Measurements from ENCODE around the gene BACE2. TPM values are rescaled to one million over a fixed set of nuclear protein-coding genes. Genes with fewer than 3 reads are reported as not detected.
A peak's percentile ranks its signal among the peaks of the same experiment; 100 is the strongest.

BACE2 gene
- polyA plus RNA-seq, 2 donors: 20.4 to 23.2 TPM

DNA sequence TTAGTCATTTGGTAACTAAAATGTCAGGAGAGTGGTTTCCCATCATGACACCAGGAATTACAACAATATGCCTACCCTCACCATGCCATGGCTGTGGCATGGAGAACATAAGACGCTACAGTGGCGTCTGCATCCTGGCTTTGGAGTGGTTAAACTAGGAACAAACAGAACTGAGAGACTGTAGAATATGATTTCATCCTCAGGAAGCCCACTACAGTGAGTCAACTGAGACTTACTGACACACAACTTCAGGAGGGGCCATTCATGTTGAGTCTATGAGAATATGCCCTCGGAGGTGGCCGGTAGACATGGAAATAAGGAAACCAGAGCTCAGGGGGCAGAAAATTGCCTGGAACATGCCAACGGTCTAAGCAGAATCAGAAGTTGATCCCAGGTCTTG lies 5.9 kb upstream of the BACE2 start:
- no peaks in the 10 kb centered on the region for H3K36me3 ChIP-seq (ENCODE audit: control insufficient read depth in 2 of 2, insufficient read depth in 2 of 2, low read length in 1 of 2)
- no peaks in the 10 kb centered on the region for H3K9me3 ChIP-seq (ENCODE audit: control insufficient read depth in 2 of 2, insufficient read depth in 1 of 2, low read depth in 1 of 2, low read length in 1 of 2)
- H3K4me1 ChIP-seq (ENCODE audit: control insufficient read depth in 2 of 2, insufficient read depth in 2 of 2, low read length in 1 of 2): peaks cover 0 to 3% of the 10 kb centered on the region in 2 donors
- no peak overlapping the region for H3K4me3 ChIP-seq (ENCODE audit: low read depth in 1 of 2, low read length in 2 of 2)
- WGBS, 2 donors: 87 to 96% methylated on average over 5 of the region's 5 CpGs
- no peaks in the 10 kb centered on the region for H3K27me3 ChIP-seq (ENCODE audit: control insufficient read depth in 1 of 2, insufficient read depth in 2 of 2, low read length in 2 of 2)
- no peak overlapping the region for H3K27ac ChIP-seq (ENCODE audit: low read depth in 2 of 2, low read length in 1 of 2)

DNA sequence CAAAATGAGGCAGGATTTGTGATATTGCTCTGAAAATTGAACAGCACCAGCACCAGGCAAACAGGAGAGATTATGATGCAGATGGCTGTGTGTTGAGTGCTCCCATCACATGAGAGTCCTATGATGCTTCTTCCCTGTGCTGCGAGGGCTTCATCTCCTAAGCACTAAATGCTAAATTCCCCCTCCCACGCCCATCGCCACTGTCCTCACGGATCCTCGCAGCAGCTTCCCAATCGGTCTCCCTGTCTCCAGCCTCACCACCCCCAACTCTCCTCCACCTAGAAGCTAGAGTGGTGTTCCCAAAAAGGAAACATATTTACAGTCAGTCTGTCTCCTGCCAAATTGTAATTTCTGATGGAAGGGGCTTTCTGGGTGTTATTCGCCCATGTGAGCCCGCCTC lies 4.9 kb upstream of the BACE2 start:
- H3K9me3 ChIP-seq (ENCODE audit: control insufficient read depth in 2 of 2, insufficient read depth in 1 of 2, low read depth in 1 of 2, low read length in 1 of 2): no peaks in the 10 kb centered on the region

DNA sequence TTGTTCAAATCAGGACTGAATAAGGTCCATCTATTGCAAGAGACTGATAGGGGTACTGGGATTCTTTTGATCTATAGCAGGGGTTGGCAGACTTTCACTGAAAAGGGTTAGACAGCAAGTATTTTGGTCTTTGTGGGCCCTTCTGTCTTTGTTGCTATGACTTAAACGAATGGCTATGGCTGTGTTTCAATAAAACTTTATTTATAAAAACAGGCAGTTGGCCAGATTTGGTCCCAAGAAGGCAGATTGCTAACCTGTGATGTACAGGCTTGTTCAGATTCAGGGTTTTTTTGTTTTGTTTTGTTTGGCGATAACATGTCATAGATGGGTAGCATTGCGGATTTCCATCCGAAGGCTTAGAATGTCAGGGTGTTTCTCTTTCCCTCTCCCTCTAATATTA lies 3.9 kb upstream of the BACE2 start:
- H3K27me3 ChIP-seq (ENCODE audit: control insufficient read depth in 1 of 2, insufficient read depth in 2 of 2, low read length in 2 of 2): no peaks in the 10 kb centered on the region
- WGBS, 2 donors: 89 to 94% methylated on average over 4 of the region's 4 CpGs
- H3K4me3 ChIP-seq (ENCODE audit: low read depth in 1 of 2, low read length in 2 of 2): no peak overlapping the region
- no peaks in the 10 kb centered on the region for H3K36me3 ChIP-seq (ENCODE audit: control insufficient read depth in 2 of 2, insufficient read depth in 2 of 2, low read length in 1 of 2)
- H3K9me3 ChIP-seq (ENCODE audit: control insufficient read depth in 2 of 2, insufficient read depth in 1 of 2, low read depth in 1 of 2, low read length in 1 of 2): no peaks in the 10 kb centered on the region
- no peak overlapping the region for H3K27ac ChIP-seq (ENCODE audit: low read depth in 2 of 2, low read length in 1 of 2)
- H3K4me1 ChIP-seq (ENCODE audit: control insufficient read depth in 2 of 2, insufficient read depth in 2 of 2, low read length in 1 of 2): peaks cover 0 to 3% of the 10 kb centered on the region in 2 donors

More for the DNA sequence above, 4.9 kb upstream of the BACE2 start:
- Histone ChIP-seq H3K27ac (ENCODE audit: low read depth in 2 of 2, low read length in 1 of 2) (no peak overlapping the region), H3K4me1 (ENCODE audit: control insufficient read depth in 2 of 2, insufficient read depth in 2 of 2, low read length in 1 of 2) (peaks cover 0 to 3% of the 10 kb centered on the region in 2 donors), H3K4me3 (ENCODE audit: low read depth in 1 of 2, low read length in 2 of 2) (no peak overlapping the region), H3K36me3 (ENCODE audit: control insufficient read depth in 2 of 2, insufficient read depth in 2 of 2, low read length in 1 of 2) (no peaks in the 10 kb centered on the region), H3K27me3 (ENCODE audit: control insufficient read depth in 1 of 2, insufficient read depth in 2 of 2, low read length in 2 of 2) (no peaks in the 10 kb centered on the region)
- WGBS, 2 donors: 92 to 94% methylated on average over 8 of the region's 8 CpGs

DNA sequence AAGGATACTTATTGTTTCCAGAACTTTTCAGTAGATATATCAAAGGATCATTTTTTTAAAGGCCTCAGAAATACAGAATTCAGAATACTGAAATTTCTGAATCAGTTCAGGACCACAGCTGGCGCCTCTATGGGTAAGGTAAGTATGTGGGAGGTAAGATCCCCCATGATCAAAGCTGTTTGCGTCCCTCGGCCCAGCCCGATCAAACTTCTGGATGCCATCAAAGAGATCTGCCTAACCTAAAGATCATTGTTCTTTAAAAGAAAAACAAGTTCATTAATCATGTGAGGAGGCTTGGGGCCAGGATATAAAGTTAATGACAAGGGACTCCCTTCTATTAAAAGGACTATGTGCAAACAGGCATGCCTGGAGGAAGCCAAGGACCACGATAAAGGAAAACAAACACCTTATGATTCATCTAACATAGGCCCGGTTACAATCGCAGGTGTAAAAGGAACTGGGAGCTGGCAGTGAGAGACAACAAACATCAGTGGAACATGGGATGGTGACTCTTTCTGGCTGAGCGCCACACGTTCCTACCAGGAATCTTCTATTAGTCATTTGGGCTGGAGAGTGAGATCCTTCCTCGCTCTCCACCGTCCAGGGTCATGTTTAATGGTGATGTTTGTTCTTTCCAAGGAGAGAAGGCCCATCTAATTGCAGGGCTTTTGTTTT lies 2.8 kb upstream of the BACE2 start:
- Histone ChIP-seq H3K4me3 (ENCODE audit: low read depth in 1 of 2, low read length in 2 of 2) (no peak overlapping the region), H3K9me3 (ENCODE audit: control insufficient read depth in 2 of 2, insufficient read depth in 1 of 2, low read depth in 1 of 2, low read length in 1 of 2) (no peaks in the 10 kb centered on the region), H3K27me3 (ENCODE audit: control insufficient read depth in 1 of 2, insufficient read depth in 2 of 2, low read length in 2 of 2) (no peaks in the 10 kb centered on the region), H3K4me1 (ENCODE audit: control insufficient read depth in 2 of 2, insufficient read depth in 2 of 2, low read length in 1 of 2) (peaks cover 0 to 6% of the 10 kb centered on the region in 2 donors), H3K36me3 (ENCODE audit: control insufficient read depth in 2 of 2, insufficient read depth in 2 of 2, low read length in 1 of 2) (no peaks in the 10 kb centered on the region), H3K27ac (ENCODE audit: low read depth in 2 of 2, low read length in 1 of 2) (peak overlapping the region; percentile 40 to 74)
- 44 to 52% methylated on average over 11 of the region's 11 CpGs for WGBS, 2 donors

DNA sequence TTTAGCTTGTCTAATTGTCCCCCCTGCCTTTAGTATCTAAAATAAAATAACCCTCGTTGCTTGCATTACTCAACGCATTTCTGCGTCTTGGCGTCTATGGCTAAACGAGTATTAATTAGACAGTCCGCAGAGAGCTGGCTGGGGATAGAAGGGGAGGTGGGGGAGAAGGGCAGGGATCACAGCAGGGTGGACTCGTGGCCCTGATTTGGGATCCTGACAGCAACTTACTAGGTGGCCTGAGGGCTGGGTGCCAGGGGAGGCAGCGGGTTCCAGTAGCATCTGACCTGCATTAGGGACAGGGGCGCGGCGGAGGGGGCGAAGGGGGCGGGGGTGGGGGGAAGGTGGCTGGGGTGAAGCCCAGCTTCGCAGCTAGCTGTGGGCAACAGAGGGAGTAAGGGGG lies 1.1 kb upstream of the BACE2 start:
- Histone ChIP-seq H3K4me3 (ENCODE audit: low read depth in 1 of 2, low read length in 2 of 2) (peak overlapping the region; percentile 73 to 94), H3K9me3 (ENCODE audit: control insufficient read depth in 2 of 2, insufficient read depth in 1 of 2, low read depth in 1 of 2, low read length in 1 of 2) (no peaks in the 10 kb centered on the region), H3K27me3 (ENCODE audit: control insufficient read depth in 1 of 2, insufficient read depth in 2 of 2, low read length in 2 of 2) (no peaks in the 10 kb centered on the region), H3K4me1 (ENCODE audit: control insufficient read depth in 2 of 2, insufficient read depth in 2 of 2, low read length in 1 of 2) (peaks cover 0 to 10% of the 10 kb centered on the region in 2 donors), H3K27ac (ENCODE audit: low read depth in 2 of 2, low read length in 1 of 2) (peak overlapping the region in 1 of 2 donors; percentile 92), H3K36me3 (ENCODE audit: control insufficient read depth in 2 of 2, insufficient read depth in 2 of 2, low read length in 1 of 2) (no peaks in the 10 kb centered on the region)
- 16 to 19% methylated on average over 8 to 14 of the region's 14 CpGs for WGBS, 2 donors

DNA sequence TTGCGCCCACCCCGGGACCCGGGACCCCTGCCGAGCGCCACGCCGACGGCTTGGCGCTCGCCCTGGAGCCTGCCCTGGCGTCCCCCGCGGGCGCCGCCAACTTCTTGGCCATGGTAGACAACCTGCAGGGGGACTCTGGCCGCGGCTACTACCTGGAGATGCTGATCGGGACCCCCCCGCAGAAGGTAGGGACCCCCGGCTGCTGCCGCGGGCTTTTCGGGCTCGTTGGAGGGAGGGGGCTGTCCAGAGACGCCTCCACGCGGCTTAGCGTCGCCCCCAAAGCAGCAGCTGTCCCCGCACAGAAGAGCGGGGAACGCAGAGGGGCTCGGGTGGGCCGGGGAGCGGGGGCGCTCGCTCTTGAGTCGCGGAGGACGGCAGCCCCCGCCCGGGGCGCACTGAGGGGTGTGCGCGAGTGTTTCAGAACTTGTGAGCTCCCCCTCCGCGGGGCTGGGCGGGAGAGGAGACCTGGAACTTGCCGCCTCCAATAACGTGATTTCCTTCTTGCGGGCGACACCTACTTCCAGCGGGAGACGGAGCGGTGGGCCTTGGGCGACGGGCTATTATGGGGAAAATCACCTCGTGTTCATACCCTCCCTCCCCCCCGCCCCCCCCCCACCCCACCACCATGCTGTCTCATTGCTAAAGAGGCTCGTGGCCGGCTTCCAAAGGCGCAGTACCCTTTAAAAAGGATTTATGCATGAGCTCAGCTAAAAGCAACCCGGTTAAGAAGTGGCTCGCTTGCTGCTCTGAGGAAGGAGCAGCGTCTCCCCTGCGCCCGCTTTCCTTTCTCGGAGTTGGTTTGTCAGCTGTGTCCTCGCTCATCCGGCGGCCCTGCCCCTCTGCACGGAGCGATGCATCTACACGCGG lies 664 bp downstream of the BACE2 start:
- Histone ChIP-seq H3K4me3 (ENCODE audit: low read depth in 1 of 2, low read length in 2 of 2) (peak overlapping the region; percentile 73 to 94), H3K4me1 (ENCODE audit: control insufficient read depth in 2 of 2, insufficient read depth in 2 of 2, low read length in 1 of 2) (peaks cover 0 to 14% of the 10 kb centered on the region in 2 donors)
- 1% methylated on average over 62 to 75 of the region's 75 CpGs for WGBS, 2 donors

DNA sequence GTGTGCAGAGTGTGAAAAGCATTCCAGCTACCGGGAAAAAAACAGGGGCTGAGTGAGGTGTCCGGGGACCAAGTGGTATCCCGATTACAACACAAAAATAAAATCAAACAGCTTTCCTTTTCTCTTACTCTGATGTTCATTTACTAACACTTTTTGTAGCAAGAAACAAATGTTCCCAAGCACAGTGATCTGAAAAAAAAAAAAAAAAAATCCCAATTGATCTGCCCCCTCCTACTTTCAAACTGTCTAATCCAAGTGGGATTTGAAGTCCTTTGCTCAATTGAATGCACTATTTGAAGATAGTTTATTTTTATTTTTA lies 1.3 kb downstream of the BACE2 start:
- peaks cover 0 to 14% of the 10 kb centered on the region in 2 donors for H3K4me1 ChIP-seq (ENCODE audit: control insufficient read depth in 2 of 2, insufficient read depth in 2 of 2, low read length in 1 of 2)
- peak overlapping the region; percentile 73 to 94 for H3K4me3 ChIP-seq (ENCODE audit: low read depth in 1 of 2, low read length in 2 of 2)
- no peaks in the 10 kb centered on the region for H3K27me3 ChIP-seq (ENCODE audit: control insufficient read depth in 1 of 2, insufficient read depth in 2 of 2, low read length in 2 of 2)
- H3K36me3 ChIP-seq (ENCODE audit: control insufficient read depth in 2 of 2, insufficient read depth in 2 of 2, low read length in 1 of 2): no peaks in the 10 kb centered on the region
- H3K9me3 ChIP-seq (ENCODE audit: control insufficient read depth in 2 of 2, insufficient read depth in 1 of 2, low read depth in 1 of 2, low read length in 1 of 2): no peaks in the 10 kb centered on the region
- 0 to 5% methylated on average over 3 of the region's 3 CpGs for WGBS, 2 donors
- H3K27ac ChIP-seq (ENCODE audit: low read depth in 2 of 2, low read length in 1 of 2): peak overlapping the region; percentile 92 to 94

More for the DNA sequence above, 664 bp downstream of the BACE2 start:
- Histone ChIP-seq H3K36me3 (ENCODE audit: control insufficient read depth in 2 of 2, insufficient read depth in 2 of 2, low read length in 1 of 2) (no peaks in the 10 kb centered on the region), H3K27me3 (ENCODE audit: control insufficient read depth in 1 of 2, insufficient read depth in 2 of 2, low read length in 2 of 2) (no peaks in the 10 kb centered on the region), H3K9me3 (ENCODE audit: control insufficient read depth in 2 of 2, insufficient read depth in 1 of 2, low read depth in 1 of 2, low read length in 1 of 2) (no peaks in the 10 kb centered on the region), H3K27ac (ENCODE audit: low read depth in 2 of 2, low read length in 1 of 2) (peak overlapping the region; percentile 92 to 94)

DNA sequence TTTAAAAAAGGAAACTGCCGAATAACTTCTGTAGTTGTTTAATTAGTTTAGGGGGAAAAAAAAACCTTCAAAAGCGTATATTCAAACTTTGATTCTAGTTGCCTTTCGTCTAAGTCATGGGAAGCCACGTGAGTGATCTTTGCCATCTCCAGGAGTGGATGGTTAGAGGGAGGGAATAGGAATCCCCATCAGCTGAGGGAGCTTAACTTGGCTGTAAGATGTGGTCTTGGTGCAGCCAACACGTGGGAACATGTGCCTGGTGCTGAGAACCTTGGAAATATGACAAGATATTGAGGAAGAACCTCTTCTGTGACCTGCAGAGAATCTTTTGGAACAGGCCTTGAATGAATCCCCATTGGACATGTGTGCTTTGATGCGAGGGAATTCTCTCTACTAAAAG lies 1.7 kb downstream of the BACE2 start:
- H3K27ac ChIP-seq (ENCODE audit: low read depth in 2 of 2, low read length in 1 of 2): no peak overlapping the region
- WGBS, 2 donors: 38 to 39% methylated on average over 6 of the region's 6 CpGs
- no peaks in the 10 kb centered on the region for H3K36me3 ChIP-seq (ENCODE audit: control insufficient read depth in 2 of 2, insufficient read depth in 2 of 2, low read length in 1 of 2)
- H3K4me3 ChIP-seq (ENCODE audit: low read depth in 1 of 2, low read length in 2 of 2): peak overlapping the region; percentile 1 to 30
- no peaks in the 10 kb centered on the region for H3K27me3 ChIP-seq (ENCODE audit: control insufficient read depth in 1 of 2, insufficient read depth in 2 of 2, low read length in 2 of 2)
- H3K9me3 ChIP-seq (ENCODE audit: control insufficient read depth in 2 of 2, insufficient read depth in 1 of 2, low read depth in 1 of 2, low read length in 1 of 2): no peaks in the 10 kb centered on the region
- peaks cover 0 to 18% of the 10 kb centered on the region in 2 donors for H3K4me1 ChIP-seq (ENCODE audit: control insufficient read depth in 2 of 2, insufficient read depth in 2 of 2, low read length in 1 of 2)

DNA sequence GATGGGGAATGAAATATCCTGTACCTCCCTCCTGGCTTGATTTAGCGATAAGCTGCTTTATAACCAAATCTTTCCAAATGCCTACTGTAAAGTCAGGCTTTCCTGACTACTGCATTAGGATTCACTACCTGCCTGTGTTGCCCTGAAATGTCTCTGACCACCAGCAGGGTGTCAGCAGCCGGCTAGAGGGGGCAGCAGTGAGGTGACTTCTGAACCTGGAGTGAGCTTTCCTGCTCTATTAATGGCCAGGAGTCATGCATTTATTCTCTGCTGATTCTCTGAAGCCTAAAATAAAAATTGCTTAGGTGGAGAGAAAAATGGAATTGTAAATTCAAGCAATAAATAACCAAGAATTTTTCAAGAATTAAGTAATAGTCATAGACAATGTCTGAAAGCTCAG lies 2.5 kb downstream of the BACE2 start:
- H3K36me3 ChIP-seq (ENCODE audit: control insufficient read depth in 2 of 2, insufficient read depth in 2 of 2, low read length in 1 of 2): no peaks in the 10 kb centered on the region
- peak overlapping the region in 1 of 2 donors; percentile 10 for H3K4me3 ChIP-seq (ENCODE audit: low read depth in 1 of 2, low read length in 2 of 2)
- peak overlapping the region; percentile 59 to 69 for H3K27ac ChIP-seq (ENCODE audit: low read depth in 2 of 2, low read length in 1 of 2)
- WGBS, 2 donors: 38 to 39% methylated on average over 2 of the region's 2 CpGs
- H3K4me1 ChIP-seq (ENCODE audit: control insufficient read depth in 2 of 2, insufficient read depth in 2 of 2, low read length in 1 of 2): peaks cover 0 to 17% of the 10 kb centered on the region in 2 donors
- H3K9me3 ChIP-seq (ENCODE audit: control insufficient read depth in 2 of 2, insufficient read depth in 1 of 2, low read depth in 1 of 2, low read length in 1 of 2): no peaks in the 10 kb centered on the region
- H3K27me3 ChIP-seq (ENCODE audit: control insufficient read depth in 1 of 2, insufficient read depth in 2 of 2, low read length in 2 of 2): no peaks in the 10 kb centered on the region

All from esophagus (tissue), 2 donors.